GM12875 (cell line): ENCODE measurements around the gene PPP1R12B.

Experiments
- H3K4me3 ChIP-seq: one replicate; pipeline ENCODE4 v1.5.1; 2011; ENCODE audit warnings: low read depth, low read length, control low read depth
- TF ChIP-seq, protein P1 (sequence below): IDR thresholded peaks from 2 replicates; pipeline ENCODE4 v1.5.1; 2011; ENCODE audit warnings: low read depth, mild to moderate bottlenecking, control low read depth, inconsistent platforms, low read length, moderate library complexity, borderline replicate concordance; ENCODE audit not compliant: insufficient read depth

PPP1R12B gene

DNA sequence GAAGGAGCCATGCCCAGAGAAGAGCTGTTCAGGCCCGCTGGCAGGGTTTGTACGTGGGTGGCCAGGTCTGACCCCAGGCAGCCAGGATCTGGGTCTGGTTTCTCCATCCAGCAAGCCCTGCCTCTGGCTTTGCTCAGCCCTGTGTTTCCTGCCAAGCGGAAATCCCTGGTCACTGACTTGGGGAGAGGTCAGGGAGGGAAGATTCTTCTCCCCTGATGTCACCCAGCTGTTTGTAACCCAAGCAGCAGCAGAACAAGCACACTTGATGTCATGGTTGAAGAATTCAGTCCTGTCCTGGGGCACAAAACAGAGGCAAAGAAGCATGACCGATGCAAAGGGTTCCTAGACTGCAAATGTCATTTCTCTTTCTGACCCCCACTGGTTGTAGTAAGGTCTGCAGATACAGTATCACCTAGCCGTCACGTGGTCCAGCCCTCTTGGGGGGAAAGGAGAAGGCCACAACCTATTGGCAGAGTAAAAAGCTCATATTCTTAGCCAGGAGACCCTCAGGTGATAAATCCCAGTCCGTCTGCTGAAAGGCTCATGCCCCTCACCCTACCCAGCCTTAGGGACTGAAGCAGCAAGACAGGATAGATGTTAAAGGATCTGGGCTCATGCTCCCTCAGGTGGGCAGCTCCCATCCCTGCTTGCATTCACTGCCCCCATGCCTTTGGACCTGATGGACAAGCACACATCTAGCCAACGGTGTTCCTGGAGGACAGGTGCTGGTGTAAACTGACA, 240.9 kb downstream of the PPP1R12B start:
- TF ChIP-seq, protein P1, sequence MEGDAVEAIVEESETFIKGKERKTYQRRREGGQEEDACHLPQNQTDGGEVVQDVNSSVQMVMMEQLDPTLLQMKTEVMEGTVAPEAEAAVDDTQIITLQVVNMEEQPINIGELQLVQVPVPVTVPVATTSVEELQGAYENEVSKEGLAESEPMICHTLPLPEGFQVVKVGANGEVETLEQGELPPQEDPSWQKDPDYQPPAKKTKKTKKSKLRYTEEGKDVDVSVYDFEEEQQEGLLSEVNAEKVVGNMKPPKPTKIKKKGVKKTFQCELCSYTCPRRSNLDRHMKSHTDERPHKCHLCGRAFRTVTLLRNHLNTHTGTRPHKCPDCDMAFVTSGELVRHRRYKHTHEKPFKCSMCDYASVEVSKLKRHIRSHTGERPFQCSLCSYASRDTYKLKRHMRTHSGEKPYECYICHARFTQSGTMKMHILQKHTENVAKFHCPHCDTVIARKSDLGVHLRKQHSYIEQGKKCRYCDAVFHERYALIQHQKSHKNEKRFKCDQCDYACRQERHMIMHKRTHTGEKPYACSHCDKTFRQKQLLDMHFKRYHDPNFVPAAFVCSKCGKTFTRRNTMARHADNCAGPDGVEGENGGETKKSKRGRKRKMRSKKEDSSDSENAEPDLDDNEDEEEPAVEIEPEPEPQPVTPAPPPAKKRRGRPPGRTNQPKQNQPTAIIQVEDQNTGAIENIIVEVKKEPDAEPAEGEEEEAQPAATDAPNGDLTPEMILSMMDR, result no peak
- no peak overlapping the region for H3K4me3 ChIP-seq

DNA sequence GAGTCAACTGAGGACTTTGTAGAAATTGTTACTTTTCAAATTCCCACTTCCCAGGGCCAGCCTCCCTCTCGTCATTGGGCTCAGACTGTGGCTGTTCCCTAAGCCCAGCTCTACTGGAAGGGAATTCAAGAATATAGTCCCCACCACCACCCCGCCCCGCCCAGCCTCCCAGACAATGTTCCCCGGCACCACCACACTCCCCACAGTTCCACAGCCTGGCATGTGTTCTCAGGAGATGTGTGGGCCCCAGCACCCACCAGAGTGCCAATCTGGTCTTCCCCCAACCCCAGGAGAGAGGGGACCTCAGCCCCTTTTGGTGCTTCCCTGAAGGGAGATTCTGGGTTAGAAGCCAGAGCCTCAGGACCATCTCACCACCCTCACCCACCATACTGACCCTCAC, 241.6 kb downstream of the PPP1R12B start:
- TF ChIP-seq, protein P1, result no peak
- no peak overlapping the region for H3K4me3 ChIP-seq

DNA sequence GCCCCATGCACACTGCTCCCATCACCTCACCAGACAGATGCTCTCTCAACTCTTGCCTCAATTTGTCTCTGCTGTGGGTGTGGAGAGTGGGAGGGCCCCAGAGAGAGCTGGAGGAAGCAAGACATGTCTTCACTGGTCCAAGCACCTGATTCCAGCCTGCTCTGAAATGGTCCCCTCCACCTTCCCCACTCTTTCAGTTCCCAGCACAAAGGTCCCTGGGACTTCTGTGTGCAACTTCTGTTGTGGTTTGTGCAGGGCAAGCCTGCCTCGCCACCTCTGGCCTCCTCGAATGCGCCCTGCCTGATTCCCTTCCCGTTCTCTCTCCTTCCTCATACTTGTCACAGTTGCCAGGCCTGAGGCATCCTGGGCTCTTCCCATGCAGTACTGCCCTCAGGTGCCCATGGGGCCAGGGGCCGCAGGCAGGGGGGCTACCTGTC, 242.5 kb downstream of the PPP1R12B start:
- no peak overlapping the region for H3K4me3 ChIP-seq
- TF ChIP-seq, protein P1, result no peak

DNA sequence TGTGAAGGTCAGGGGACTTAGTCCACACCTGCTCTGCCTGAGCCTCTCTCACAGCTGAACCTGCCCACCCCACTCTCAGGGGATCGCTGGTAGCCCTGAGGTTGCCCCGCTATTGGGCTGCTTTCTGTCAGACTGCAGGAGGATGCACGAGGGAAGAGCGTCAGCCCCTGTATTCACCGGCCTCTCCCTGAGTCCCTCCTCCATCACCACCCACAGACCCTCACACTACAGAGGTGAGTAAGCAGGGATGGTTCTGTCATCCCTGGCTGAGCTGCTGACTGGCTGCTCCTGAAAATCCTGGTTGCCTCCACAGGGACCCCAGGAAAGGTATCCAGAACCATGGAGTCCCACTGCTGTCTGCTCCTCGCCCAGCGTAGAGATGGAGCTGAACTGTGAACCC, 243.0 kb downstream of the PPP1R12B start:
- no peak overlapping the region for H3K4me3 ChIP-seq
- TF ChIP-seq, protein P1, result no peak

DNA sequence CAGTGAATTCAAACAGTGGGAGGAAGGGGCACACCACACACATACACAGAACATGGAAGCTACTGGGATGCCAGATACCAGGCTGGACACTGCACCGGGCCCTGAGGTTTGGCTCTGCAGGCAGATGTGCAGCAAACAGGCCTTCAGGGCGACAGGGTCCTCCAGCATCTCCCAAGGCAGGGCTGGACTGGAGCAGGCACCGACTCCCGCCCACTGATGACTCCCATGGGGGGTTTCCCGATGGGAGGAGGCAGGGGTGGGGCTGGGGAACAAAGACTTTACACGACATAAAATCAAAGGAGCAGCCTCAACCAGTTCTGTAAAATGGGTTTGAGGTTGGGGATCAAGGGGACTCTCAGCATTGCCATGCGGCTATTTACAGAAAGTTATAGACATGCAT, 243.6 kb downstream of the PPP1R12B start:
- H3K4me3 ChIP-seq, result no peak overlapping the region
- TF ChIP-seq, protein P1, result no peak

DNA sequence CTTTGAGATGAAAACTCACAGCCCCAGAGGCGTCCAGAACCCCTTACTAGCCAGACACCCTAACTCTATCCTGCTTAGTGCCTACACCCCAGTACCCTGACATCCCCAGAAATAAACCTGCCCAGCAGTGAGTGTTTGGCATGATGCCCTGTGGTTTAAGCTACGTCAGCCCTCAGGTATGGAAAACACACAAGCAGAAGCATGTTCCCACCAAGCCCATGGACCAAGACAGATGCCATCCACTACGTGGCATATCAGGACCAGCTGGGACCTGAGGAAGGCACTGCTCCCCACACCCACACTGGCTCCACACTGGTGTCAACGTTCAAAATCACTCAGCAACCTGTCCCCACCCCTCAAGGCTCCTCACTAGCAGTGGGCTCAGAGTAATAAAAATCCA, 245.3 kb downstream of the PPP1R12B start:
- TF ChIP-seq, protein P1, result no peak
- no peak overlapping the region for H3K4me3 ChIP-seq

DNA sequence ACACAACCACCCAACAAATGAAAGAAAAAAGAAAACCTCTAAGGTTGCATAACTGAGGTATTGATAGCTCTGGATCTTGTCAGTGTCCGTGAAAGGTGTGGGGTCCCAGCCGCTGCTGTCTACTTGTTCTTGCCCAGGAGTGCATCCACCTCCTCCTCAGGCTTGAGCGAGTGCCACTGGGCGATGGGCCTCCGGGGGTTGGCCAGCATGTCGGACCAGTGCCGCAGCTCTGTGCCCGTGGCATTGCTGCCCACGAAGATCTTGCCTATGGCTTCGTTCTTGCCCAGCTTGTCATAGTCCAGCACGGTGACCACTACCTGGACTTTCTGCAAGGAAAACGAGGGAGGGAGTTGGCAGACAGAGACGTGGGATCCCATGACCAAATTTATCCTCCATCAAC, 248.1 kb downstream of the PPP1R12B start:
- TF ChIP-seq, protein P1, result no peak
- no peak overlapping the region for H3K4me3 ChIP-seq
